DMS79 (cell line): ENCODE measurements around the gene TFRC.
"Not testable (repeated sequence)": the region's sequence is repeated elsewhere in the genome, so short reads cannot be mapped to it uniquely, and the experiment has no call there.

ENCODE experiments used
- DNase-seq: peaks from one replicate; lab custom pipeline; 2025; lab: John Stamatoyannopoulos, UW

TFRC gene

DNA sequence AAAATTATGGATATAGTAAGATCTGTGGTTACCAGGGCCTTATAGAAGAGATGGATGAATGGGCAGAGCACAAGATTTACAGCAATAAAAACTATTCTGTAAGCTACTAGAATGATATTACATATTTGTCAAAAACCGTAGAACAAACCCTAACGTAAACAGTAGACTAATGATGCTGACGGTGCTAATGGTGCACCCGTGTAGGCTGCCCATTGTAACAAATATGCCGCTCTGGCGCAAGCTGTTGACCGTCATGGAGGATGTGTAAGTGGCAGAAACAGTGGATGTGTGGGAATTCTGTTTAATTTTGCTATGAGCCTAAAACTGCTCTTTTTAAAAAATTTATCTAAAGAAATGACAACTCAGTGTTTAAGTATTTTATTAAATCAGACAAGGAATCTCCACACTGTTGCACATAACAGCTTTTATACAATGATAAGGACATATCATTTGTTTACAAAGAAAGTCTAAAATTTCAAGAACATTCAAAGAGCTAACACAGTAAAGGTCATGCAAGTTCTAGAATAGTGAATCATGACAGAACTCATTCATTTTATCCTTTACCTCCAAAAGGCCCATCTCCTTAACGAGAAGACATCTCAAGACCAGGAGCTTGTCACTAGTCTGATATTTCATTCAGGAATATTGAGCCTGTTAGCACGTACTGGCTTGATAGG is 32.8 kb downstream of the TFRC start:
- no peak for DNase-seq

DNA sequence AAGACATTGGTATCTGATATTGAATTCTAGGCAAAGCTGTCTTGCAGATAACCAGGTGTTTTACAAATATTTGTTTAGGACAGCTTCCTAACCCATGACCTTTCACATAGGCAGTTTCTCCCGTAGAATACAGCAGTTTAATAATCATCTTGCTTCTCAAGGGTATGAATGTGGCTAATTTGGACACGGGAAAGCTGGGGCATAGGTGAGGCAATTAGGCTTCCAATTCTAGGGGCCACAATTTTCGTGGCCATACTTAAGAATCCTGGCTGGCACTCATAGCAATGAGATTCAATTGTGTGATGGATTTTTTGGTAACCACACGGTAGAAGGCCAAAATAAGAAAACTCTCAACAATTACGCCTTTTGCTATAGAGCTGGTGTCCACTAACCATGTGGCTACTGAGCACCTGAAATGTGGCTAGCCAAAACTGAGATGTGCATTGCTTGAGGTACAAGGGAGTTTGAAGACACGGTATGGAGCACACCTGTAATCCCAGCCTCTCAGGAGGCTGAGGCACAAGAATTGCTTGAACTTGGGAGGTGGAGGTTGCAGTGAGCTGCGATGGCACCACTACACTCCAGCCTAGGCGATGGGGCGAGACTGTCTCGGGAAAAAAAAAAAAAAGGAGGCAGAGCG is 34.4 kb downstream of the TFRC start:
- DNase-seq, result no peak

DNA sequence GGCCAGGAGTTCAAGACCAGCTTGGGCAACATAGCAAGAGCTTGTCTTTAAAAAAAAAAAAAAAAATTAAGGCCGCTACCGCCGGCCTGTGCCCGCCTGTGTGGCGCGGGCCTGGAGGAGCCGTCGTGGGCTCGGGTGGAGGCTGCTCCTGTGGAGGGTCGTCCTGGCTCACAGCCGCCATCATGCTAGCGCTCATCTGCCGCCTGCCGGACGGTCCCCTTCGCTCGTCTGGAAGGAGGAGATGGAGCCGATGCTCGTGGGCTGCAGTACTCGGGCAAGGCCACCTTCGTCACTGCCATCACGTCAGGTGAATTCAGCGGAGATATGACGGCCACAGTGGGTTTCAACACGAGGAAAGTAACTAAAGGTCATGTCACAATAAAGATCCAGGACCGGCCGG is 37.4 kb downstream of the TFRC start:
- no peak for DNase-seq

DNA sequence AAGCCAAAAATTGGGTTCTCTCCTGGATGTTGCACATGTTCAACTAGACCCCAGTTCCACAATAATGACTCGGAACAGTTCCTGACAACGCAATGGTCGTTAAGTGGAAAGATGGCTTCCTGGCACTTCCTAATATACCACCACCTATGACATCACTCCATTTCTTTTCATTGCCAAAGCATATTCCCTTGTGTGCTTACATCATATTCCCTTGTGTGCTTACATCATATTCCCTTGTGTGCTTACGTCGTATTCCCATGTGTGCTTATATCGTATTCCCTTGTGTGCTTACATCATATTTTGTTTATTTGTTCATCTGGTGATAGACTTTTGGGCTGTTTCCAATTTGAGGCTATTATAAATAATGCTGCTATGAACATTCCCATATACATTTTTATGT is 39.2 kb downstream of the TFRC start:
- DNase-seq, result no peak

DNA sequence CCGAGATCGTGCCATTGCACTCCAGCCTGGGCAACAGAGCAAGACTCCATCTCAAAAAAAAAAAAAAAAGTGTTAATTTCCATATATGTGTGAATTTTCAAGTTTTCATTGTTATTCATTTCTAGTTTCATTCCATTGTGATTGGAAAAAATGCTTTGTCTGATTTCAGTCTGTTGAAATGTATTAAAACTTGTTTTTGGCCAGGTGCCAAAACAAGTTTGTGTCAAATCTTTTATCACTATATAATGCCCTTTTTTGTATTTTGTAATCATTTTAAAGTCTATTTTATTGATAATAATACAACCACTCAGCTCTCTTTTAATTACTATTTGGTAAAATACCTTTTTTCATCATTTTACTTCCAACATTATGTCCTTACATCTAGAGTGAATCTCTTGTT is 42.5 kb downstream of the TFRC start:
- no peak for DNase-seq

DNA sequence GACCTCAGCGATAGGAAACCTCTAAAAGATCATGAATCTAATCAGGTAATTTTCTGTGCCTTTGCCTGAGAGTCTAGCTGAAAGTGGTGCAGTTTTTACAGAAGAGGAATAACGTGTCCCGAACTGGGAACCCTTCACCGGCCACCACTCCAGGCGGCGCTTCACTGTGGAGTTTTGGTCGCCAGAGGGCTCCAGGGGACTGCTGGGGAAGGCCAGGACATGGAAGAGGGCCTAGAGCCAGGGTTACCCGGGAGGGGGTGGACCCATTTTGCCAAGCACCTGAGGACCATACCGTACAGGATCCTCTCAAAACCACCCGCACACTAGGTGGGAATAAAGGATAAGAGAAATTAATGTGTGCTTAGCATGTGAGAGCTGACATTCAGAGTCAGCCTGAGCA is 55.8 kb downstream of the TFRC start:
- not testable (repeated sequence) for DNase-seq

DNA sequence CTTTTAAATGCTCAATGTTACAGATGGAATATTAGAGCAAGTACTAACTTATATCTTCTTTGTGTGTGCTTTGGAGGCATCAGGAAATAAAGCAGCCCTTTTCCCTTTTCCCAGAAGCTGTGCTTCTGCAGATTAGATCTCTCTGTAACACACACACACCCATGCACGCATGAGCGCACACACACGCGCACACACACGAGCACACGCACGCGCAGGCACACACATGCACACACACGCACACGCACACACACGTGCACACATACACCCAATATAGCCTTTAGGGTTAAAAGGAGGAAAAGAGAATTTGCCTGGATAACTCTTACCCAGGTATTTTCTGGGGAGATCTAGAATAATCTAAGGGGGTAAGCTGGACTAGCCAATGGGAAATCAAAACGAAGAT is 56.9 kb downstream of the TFRC start:
- no peak for DNase-seq

DNA sequence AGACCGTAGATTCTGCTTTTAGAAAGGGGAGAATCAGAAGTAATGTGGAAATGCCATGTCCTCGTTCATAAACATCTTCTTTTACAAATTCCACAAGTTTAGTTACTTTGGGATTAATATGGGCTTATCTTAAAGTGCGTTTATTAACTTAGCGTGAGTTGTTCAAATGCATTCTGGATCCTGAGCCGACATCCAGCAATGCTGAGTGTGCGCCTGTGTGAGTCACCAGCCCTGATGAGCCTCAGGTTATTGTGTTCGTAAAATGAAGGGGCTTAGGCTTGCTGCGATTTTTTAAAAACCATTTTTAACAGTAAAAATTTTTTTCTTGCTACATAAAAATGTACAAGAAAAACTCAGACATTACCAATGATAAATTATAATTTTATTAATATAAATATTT is 57.9 kb downstream of the TFRC start:
- no peak for DNase-seq

DNA sequence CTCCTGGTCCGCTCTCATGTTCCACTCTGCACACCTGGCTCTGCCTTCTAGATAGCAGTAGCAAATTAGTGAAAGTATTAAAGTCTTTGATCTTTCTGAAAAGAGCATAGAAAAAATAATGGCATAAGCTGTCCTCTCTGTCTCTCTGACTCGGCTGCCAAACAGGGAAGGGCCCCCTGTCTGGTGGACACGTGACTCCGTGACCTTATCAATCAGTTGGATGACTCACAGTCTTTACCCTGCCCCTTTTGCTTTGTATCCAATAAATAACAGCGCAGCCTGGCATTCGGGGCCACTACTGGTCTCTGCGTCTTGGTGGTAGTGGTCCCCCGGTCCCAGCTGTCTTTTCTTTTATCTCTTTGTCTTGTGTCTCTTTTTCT is 59.4 kb downstream of the TFRC start:
- DNase-seq, result not testable (repeated sequence)

DNA sequence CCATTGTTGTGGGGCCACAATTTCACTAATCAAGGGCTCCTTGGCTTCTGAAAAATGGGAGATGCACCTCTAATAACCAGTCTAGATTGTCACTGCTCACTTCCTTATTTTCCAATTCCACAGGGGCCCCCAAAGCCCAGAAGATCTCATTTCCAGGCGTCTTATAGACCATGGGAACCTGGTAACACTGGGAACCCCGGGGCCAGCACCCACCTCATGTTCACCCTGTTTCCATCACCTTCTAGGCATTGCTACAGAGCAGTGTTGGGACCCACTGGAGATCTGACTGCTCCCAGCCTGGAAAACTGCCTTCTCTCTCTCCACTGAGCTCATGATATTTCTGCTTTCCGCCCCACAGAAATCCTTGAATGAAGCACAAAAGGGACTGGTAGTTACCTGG is 61.5 kb downstream of the TFRC start:
- DNase-seq, result no peak

DNA sequence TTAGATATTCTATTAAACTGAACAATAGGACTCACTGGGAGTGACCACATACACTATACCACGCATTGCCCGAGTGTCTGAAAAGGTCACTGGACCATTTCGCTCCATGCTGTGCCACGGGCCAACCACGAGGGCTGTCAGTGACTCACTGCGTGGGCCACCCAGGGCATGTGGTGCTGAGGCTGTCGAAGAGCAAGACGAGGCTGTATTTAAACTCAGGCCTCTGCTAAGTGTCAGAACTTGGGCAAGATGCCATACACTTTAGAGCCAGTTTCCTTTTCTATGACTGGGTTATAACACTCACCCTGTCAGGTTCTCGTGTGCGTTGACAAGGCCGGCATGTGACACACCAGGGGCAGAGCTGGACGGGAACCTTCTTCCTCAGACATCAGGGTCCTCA is 62.3 kb downstream of the TFRC start:
- not testable (repeated sequence) for DNase-seq

DNA sequence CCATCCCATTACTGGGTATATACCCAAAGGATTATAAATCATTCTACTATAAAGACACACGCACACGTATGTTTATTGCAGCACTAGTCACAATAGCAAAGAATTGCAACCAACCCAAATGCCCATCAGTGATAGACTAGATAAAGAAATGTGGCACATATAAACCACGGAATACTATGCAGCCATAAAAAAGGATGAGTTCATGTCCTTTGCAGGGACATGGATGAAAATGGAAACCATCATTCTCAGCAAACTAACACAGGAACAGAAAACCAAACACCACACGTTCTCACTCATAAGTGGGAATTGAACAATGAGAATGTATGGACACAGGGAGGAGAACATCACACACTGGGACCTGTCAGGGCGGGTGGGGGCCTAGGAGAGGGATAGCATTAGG is 63.7 kb downstream of the TFRC start:
- DNase-seq, result not testable (repeated sequence)

DNA sequence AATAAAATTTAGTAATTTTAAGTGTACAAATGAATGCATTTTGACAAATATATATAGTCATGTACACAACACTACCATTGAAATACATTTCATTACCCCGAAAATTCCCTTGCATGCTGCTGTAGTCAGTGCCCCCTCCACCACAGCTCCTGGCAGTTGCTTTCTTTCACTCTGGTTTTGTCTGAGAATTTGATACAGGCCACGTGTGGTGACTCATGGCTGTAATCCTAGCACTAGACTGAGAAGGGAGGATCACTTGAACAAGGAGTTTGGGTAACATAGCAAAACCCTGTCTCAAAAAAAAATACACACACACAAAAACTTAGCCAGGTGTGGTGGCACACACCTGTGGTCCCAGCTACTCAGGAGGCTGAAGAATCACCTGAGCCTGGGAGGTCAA is 65.4 kb downstream of the TFRC start:
- no peak for DNase-seq

DNA sequence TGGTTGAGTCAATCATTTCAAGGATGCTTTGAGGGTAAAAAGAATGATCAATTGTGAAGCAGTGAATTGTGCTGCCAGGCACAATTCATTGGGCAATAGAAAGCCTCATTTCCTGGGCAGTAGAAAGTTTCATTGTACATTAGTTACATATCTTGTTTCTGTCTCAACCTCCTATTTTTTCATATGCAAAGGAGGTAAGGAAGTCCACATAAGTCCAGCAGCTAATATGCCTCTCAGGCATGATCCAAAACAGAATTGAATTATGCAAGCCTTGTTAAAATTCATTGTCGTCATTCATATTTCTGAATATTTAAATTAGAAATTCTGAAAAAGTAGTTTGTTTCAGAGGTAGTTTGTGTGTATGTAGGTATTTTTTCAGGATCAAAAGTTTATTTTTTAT is 65.8 kb downstream of the TFRC start:
- no peak for DNase-seq

DNA sequence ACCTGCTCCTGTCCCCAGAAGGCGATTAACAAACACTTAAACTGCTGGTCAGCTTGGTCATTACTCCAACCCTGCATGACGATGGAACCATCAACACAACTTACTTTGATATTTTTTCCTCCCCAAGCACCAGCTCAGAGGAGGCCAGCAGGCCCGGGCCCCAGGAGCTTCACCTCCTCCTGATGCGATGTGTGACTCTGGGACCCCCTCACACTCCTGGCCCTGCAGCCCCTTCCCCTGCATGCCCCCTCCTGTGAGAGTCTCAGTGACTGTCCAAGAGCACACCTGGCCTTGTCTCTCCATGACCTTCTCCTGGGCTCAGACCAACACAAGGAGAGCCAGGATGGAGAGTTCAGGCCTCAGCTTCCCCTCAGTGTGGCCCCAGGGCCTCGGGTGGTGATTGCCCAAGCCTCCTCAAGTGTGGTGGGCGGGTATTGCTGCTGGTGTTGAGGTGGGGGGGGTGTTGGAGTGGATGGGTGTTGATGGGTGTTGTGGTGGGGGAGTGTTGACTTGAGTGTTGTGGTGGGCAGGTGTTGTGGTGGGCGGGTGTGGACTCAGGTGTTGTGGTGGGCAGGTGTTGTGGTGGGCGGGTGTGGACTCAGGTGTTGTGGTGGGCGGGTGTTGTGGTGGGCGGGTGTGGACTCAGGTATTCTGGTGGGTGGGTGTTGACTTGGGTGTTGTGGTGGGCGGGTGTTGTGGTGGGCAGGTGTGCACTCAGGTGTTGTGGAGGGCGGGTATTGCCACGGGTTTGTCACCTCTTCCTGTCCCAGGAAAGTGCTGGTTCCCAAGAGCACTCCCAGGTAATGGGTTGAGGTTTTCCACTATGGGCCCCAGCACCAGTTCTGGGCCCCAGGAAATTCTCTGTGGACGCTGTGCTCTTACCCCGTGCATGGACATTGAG is 68.1 kb downstream of the TFRC start:
- DNase-seq, result no peak

DNA sequence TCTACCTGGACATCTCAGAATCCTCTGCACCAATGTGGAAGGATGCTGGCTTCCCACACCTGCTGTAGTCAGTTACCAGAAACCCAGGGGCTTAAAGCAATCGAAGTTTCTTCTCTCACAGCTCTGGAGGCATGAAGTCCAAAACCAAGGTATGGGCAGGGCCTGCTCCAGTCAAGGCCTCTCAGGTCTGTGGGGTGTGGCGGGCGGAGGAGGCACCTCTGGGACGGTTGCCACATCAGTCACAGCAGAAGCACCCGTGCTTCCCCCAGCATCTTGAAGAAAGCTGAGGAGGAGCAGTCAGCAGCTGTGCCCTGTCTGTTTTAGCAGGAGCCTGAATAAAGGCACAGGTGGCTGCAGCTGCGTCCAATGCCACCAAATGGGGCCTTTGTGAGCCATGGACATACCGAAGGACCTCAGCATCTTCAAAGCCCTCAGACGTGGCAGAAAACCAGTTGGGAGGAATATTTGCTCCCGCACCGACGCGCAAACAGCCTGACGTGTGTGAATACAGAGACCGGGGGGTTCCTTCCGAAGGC is 68.9 kb downstream of the TFRC start:
- no peak for DNase-seq

DNA sequence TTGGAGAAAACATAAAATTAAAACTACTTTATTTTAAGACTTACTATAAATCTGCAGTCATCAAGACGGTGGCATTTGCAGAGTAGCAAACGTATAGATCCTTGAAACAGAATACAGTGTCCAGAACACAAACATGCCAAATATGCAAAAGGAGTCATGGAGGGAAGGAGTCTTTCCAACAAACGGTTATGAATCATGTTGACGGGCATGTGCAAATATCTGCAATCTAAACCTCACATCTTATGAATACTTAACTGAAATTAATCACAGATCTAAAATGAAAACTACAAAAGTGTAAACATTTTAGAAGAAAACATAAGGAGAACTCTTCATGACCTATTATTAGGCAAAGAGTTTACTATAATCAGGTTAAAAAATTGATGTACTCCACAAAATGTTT is 69.4 kb downstream of the TFRC start:
- no peak for DNase-seq

DNA sequence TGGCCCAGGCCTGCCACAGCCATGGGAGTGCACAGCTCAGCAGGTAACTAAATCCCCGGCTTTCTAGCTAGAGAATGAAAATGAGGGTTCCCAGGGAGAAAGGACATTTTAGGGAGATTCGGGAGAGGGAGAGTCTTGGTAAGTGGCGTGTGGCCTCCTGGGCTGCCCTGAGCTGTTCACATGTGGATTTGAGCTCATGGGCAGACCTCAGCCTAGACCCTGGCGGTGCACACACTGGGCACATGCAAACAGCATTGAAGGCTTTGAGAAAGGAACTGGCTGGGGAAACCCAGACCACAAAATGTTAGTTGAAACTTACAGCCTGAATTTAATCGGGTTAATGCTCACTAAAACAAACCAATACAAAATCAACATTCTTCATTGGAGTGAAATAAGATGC is 72.4 kb downstream of the TFRC start:
- no peak for DNase-seq

DNA sequence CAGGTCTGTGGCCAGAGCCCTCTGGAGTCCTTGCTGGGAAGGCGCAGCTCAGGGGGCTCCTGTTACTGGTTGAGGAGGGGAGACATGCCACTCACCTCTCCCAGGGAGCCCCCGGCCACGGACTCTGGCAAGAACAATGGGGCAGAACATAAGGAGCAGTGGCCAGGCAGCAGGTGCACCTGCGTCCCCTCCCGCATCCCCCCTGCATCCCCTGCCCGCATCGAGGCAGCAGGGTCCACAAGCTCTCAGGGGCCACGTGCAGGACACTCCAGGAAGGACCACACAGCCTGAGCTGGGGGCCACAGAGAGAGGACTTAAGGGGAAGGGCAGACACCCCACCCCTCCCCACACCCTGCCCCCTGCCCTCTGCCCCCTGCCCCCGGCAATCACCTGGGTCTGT is 73.0 kb downstream of the TFRC start:
- DNase-seq, result no peak

DNA sequence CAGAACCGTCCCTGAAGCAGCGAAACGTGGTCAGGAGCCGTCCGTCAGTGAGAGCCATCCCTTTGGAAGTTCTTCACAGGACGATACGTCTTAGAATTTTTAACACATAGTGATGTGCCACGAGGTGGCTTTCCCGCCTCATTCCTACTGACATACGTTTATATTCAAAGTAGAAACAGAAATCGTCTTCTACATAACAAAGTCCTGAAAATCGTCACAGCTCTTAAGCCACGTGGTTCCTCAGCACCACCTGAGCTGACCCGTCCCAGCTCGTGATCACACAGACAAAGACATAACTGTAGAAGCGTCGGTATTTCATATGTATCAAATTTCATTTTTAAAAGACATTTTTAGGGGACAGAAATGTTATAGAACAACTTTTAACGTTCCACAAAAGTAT is 73.5 kb downstream of the TFRC start:
- DNase-seq, result no peak

DNA sequence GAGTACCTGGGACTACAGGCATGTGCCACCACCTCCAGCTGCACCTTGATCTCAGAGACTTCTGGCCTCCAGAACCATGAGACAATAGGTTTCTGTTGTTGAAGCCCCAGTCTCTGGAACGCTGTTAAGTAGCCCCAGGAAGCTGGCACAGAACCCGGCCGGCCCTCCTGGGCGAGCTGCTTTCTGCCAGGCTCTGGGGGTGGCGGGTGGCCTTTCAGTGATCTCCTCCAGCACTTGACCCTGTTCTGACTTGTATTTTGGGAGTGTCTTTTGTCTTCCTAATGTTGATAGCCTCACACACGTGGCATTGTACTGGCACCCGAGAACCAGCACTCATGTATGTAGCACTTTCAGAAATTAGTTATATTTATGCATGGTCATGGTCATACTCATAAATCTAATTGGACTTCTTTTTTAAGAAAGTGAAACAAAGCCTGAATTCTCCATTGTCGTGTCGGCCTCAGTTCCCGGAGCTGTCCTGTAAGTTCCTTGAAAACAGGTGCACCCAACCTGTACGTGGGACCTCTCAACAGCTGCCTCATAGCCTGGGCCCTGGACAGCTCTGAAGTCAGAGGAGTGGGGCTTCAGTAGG is 74.0 kb downstream of the TFRC start:
- DNase-seq, result no peak

DNA sequence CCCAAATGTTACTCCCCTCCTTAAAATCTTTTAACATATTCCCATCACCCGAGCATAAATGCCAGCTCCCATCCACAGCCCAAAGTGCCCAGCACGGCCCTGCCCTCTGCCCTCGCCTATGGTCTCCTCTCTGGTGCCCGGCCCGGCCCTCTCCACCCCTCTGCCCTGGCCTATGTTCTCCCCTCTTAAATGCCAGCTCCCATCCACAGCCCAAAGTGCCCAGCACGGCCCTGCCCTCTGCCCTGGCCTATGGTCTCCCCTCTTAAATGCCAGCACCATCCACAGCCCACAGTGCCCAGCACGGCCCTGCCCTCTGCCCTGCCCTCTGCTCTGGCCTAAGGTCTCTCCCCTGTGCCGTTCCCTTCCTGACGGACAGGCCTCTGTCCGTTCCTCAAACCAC is 76.6 kb downstream of the TFRC start:
- DNase-seq, result not testable (repeated sequence)
